Subcutaneous abdominal adipose tissue (tissue), 5 donors: ENCODE data around the gene ZNF774.

Source experiments
- H3K27ac ChIP-seq: one replicate; pipeline ENCODE4 v1.7.0; 2013; ENCODE audit warnings: low read depth, mild to moderate bottlenecking, inconsistent platforms, low read length, moderate library complexity
- H3K27me3 ChIP-seq, 5 donors: one replicate each; pipeline ENCODE4 v1.7.0; 2013; ENCODE audit warnings: low read length in 5 of 5, inconsistent platforms in 1 of 5; ENCODE audit not compliant: control insufficient read depth in 5 of 5, insufficient read depth in 4 of 5
- H3K36me3 ChIP-seq, 5 donors: one replicate each; pipeline ENCODE4 v1.7.0; 2013; ENCODE audit warnings: low read length in 5 of 5; ENCODE audit not compliant: control insufficient read depth in 5 of 5, insufficient read depth in 5 of 5
- H3K4me1 ChIP-seq, 5 donors: one replicate each; pipeline ENCODE4 v1.7.0; 2013; ENCODE audit warnings: low read length in 5 of 5, mild to moderate bottlenecking in 3 of 5, moderate library complexity in 1 of 5; ENCODE audit not compliant: control insufficient read depth in 5 of 5, insufficient read depth in 5 of 5
- H3K4me3 ChIP-seq, 5 donors: one replicate each; pipeline ENCODE4 v1.7.0; 2013; ENCODE audit warnings: low read length in 5 of 5, low read depth in 1 of 5
- H3K9ac ChIP-seq, 5 donors: one replicate each; pipeline ENCODE4 v1.7.0; 2013; ENCODE audit warnings: low read length in 5 of 5, mild to moderate bottlenecking in 4 of 5, moderate library complexity in 3 of 5
- H3K9me3 ChIP-seq, 5 donors: one replicate each; pipeline ENCODE4 v1.7.0; 2013; ENCODE audit warnings: low read length in 5 of 5; ENCODE audit not compliant: control insufficient read depth in 5 of 5
- donor health status: healthy.
- donor health status: healthy.
- donor health status: healthy.
- donor health status: healthy.
- donor health status: healthy.

ZNF774 gene

DNA sequence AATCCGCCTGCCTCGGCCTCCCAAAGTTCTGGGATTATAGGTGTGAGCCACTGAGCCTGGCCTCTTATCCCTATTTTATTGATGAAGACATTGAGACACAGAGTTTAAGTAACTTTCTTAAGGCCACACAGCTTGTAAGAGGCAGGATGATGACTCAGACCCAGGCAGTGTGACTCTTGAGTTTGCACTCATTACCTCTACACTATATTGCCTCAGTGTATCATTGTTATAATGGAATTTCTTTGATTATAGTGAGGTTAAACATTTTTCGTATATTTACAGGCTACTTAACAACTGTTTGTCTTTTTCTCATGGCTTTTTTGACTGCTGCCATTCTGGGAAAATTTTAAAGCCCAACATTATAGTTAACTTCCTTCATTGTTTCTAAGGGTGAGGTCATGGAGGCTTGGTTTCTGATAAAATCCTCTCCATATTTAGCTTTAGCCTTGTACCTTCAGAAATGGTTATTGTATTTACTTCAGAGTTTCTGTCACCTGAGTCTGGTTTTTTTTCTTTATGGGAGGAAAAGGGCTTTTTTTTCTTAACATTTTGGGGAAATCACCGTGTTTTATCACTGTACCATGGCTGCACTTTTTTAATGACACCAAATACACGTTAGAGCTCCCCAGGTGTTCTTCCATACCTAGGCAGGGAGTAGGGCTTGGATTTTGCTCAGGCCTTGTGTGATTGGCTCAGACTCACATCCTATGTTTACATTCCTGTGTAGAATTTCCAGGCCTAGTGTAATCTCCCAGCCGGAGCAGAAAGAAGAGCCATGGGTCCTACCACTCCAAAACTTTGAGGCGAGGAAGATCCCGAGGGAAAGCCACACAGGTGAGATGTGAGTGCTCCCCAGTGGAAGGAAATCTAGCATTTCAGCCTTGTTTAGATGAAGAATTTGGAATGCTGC lies 6.3 kb downstream of the ZNF774 start:
- no peak overlapping the region for H3K9ac ChIP-seq
- no peak overlapping the region for H3K4me3 ChIP-seq
- H3K9me3 ChIP-seq = no peaks in the 10 kb centered on the region
- H3K27ac ChIP-seq = no peak overlapping the region
- no peaks in the 10 kb centered on the region for H3K36me3 ChIP-seq
- H3K27me3 ChIP-seq = no peaks in the 10 kb centered on the region
- peaks cover 7 to 24% (median 15%) of the 10 kb centered on the region in 5 donors for H3K4me1 ChIP-seq

DNA sequence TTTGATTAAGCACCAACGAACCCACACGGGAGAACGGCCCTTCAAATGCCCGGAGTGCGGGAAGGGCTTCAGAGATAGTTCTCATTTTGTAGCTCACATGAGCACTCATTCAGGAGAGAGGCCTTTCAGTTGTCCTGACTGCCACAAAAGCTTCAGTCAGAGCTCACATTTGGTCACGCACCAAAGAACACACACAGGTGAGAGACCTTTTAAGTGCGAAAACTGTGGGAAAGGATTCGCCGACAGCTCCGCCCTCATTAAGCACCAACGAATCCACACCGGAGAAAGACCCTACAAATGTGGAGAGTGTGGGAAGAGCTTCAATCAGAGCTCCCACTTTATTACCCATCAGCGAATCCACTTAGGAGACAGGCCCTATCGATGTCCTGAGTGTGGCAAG lies 8.7 kb downstream of the ZNF774 start:
- no peaks in the 10 kb centered on the region for H3K36me3 ChIP-seq
- no peak overlapping the region for H3K27ac ChIP-seq
- no peak overlapping the region for H3K9ac ChIP-seq
- peaks cover 7 to 24% (median 15%) of the 10 kb centered on the region in 5 donors for H3K4me1 ChIP-seq
- H3K27me3 ChIP-seq = no peaks in the 10 kb centered on the region
- no peaks in the 10 kb centered on the region for H3K9me3 ChIP-seq
- H3K4me3 ChIP-seq = no peak overlapping the region

- Histone ChIP-seq H3K27me3 (no peaks in the 10 kb centered on the region), H3K27ac (no peak overlapping the region), H3K9me3 (no peaks in the 10 kb centered on the region), H3K9ac (no peak overlapping the region), H3K36me3 (no peaks in the 10 kb centered on the region), H3K4me3 (no peak overlapping the region), H3K4me1 (peaks cover 10 to 34% (median 19%) of the 10 kb centered on the region in 5 donors)
These were observed 10.8 kb downstream of the ZNF774 start for GRCh38 chr15:90362936-90363212.

DNA sequence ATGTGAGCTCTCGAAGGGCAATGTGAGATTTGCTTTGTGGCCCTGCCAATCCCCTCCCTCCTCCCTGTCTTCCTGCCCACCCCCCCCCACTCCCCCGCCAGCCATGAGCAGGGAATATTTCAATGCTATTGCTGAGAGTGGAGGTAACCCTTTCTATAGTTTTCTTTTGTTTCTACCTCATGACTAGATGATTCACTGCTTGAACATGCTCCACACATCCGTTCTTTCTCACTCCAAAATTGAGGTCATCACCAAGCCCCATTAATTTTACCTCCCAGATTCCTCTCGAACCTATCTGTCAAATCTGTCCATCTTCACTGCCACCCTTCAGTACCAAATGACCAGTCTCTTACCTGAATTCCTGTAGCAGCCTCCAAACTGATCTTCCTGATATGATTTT lies 12.2 kb downstream of the ZNF774 start:
- Histone ChIP-seq H3K4me1 (peaks cover 10 to 41% (median 22%) of the 10 kb centered on the region in 5 donors), H3K9ac (no peak overlapping the region), H3K4me3 (no peak overlapping the region), H3K9me3 (no peaks in the 10 kb centered on the region), H3K27ac (no peak overlapping the region), H3K27me3 (no peaks in the 10 kb centered on the region), H3K36me3 (no peaks in the 10 kb centered on the region)

DNA sequence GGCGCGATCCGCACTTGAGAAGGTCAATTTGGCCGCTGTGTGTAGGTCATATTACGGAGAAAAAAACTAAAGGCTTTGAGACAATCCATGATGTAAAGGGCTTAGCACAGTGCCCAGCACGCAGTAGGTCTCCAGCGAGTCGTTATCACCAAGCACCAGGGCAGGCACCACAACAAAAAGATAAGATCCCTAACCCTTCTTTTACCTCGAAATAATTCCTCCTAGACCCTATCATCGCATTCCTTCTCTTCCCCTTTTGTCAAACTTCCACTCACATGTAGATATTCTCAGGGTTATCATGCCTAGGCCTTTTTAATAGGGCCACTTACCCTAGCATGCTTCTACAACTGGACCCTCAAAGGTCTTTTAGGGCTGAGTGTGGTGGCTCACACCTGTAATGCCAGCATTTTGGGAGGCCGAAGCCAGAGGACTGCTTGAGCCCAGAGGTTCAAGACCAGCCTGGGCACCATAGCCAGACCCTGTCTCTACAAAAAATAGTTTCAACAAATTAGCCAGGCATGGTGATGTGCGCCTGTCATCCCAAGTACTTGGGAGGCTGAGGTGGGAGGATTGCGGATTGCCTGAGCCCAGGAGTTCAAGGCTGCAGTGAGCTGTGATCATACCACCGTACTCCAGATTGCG lies 13.5 kb downstream of the ZNF774 start:
- no peaks in the 10 kb centered on the region for H3K9me3 ChIP-seq
- no peak overlapping the region for H3K27ac ChIP-seq
- no peak overlapping the region for H3K4me3 ChIP-seq
- no peaks in the 10 kb centered on the region for H3K27me3 ChIP-seq
- peaks cover 6 to 44% (median 22%) of the 10 kb centered on the region in 5 donors for H3K4me1 ChIP-seq
- no peaks in the 10 kb centered on the region for H3K36me3 ChIP-seq
- no peak overlapping the region for H3K9ac ChIP-seq

GRCh38 chr15:90367576-90367975 lies 15.5 kb downstream of the ZNF774 start:
- Histone ChIP-seq H3K9me3 (no peaks in the 10 kb centered on the region), H3K9ac (no peak overlapping the region), H3K36me3 (no peaks in the 10 kb centered on the region), H3K27ac (peak overlapping the region; percentile 27), H3K27me3 (no peaks in the 10 kb centered on the region), H3K4me3 (no peak overlapping the region), H3K4me1 (peaks cover 2 to 27% (median 16%) of the 10 kb centered on the region in 5 donors)

- no peak overlapping the region for H3K27ac ChIP-seq
- H3K36me3 ChIP-seq = no peaks in the 10 kb centered on the region
- H3K4me3 ChIP-seq = no peak overlapping the region
- H3K9me3 ChIP-seq = peaks cover 0 to 9% (median 5%) of the 10 kb centered on the region in 5 donors
- no peaks in the 10 kb centered on the region for H3K27me3 ChIP-seq
- no peak overlapping the region for H3K9ac ChIP-seq
- H3K4me1 ChIP-seq = peaks cover 0 to 13% (median 4%) of the 10 kb centered on the region in 5 donors
These were observed 23.0 kb downstream of the ZNF774 start for GRCh38 chr15:90375071-90375470.

DNA sequence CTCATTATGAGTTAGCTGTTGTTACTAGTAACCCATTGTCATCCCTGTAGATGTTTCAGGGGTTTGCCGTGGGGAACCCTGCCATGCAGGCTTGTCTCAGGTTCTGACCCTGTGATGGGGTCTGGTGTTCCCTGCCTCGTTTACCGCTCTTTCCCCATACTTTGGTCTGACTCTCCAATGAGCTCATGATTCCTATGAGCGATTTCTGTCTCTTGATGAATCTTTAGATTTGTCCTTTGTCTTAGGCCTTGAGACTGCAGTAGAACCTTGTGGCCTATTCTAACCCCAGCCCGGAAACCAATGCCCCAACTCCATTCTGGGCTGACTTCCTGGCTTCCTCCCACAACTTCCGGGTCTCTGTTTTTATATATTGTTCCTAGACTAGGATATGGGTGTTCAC lies 24.7 kb downstream of the ZNF774 start:
- Histone ChIP-seq H3K9me3 (peaks cover 0 to 9% (median 5%) of the 10 kb centered on the region in 5 donors), H3K27me3 (no peaks in the 10 kb centered on the region), H3K4me1 (peaks cover 0 to 13% (median 6%) of the 10 kb centered on the region in 5 donors), H3K36me3 (no peaks in the 10 kb centered on the region), H3K27ac (no peak overlapping the region), H3K9ac (no peak overlapping the region), H3K4me3 (no peak overlapping the region)

DNA sequence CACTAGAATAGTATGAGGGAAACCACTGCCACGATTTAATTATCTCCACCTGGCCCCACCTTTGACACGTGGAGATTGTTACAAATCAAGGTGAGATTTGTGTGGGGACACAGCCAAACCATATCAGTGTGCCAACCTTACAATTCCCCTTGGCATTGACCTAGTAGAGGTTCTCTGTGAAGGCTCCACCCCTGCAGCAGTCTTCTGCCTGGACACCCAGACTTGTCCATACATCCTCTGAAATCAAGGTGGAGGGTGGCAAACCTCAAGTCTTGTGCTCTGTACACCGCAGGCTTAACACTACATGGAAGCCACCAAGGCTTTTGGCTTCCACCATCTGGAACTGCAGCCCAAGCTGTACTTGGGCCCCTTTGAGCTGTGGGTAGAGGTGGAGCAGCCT lies 27.2 kb downstream of the ZNF774 start:
- Histone ChIP-seq H3K27me3 (no peaks in the 10 kb centered on the region), H3K9ac (no peak overlapping the region), H3K9me3 (peaks cover 0 to 9% (median 5%) of the 10 kb centered on the region in 5 donors), H3K27ac (no peak overlapping the region), H3K4me3 (peak overlapping the region in 1 of 5 donors; percentile 54), H3K4me1 (peaks cover 0 to 13% (median 6%) of the 10 kb centered on the region in 5 donors), H3K36me3 (no peaks in the 10 kb centered on the region)

GRCh38 chr15:90381515-90381914 lies 29.4 kb downstream of the ZNF774 start:
- Histone ChIP-seq H3K27me3 (no peaks in the 10 kb centered on the region), H3K27ac (no peak overlapping the region), H3K4me3 (no peak overlapping the region), H3K36me3 (no peaks in the 10 kb centered on the region), H3K4me1 (peaks cover 0 to 11% (median 6%) of the 10 kb centered on the region in 5 donors), H3K9me3 (peaks cover 0 to 9% (median 5%) of the 10 kb centered on the region in 5 donors), H3K9ac (no peak overlapping the region)
